ENCODE results near the gene AP5S1. TPM values are rescaled to one million over a fixed set of nuclear protein-coding genes. Genes with fewer than 3 reads are reported as not detected.

Gene AP5S1
- total and polyA plus RNA-seq, 7 donors: 11.0 to 25.2 (median 12.2) TPM

- ATAC-seq: peak in 1 of 4 donors; percentile 27
- Histone ChIP-seq H3K4me1 (no peaks in the 10 kb centered on the region), H3K9me3 (no peaks in the 10 kb centered on the region), H3K27ac (no peak overlapping the region), H3K27me3 (ENCODE audit: insufficient read depth in 3 of 3, low read length in 2 of 3) (no peaks in the 10 kb centered on the region), H3K36me3 (ENCODE audit: insufficient read depth in 1 of 2, low read depth in 1 of 2) (peaks cover 0 to 50% of the 10 kb centered on the region in 2 donors), H3K4me3 (no peak overlapping the region)
- whole genome bisulfite sequencing, 3 donors: 74 to 82% (median 82%) methylated on average over 4 of the region's 4 CpGs
- intact Hi-C loops (cut with DNase I): no loop called here
- DNase-seq: no peak
- TF ChIP-seq CTCF (IDR thresholded peaks at IDR 0.05): no peak
These were observed 34.1 kb downstream of the AP5S1 start for GRCh38 chr20:3854462-3854871.

- Histone ChIP-seq H3K27me3 (ENCODE audit: insufficient read depth in 3 of 3, low read length in 2 of 3) (no peaks in the 10 kb centered on the region), H3K9me3 (no peaks in the 10 kb centered on the region), H3K36me3 (ENCODE audit: insufficient read depth in 1 of 2, low read depth in 1 of 2) (peaks cover 0 to 77% of the 10 kb centered on the region in 2 donors), H3K4me1 (no peaks in the 10 kb centered on the region), H3K27ac (no peak overlapping the region), H3K4me3 (no peak overlapping the region)
- WGBS, 3 donors: 71 to 83% (median 72%) methylated on average over 14 of the region's 14 CpGs
- intact Hi-C loops (cut with DNase I): loop anchor here in 1 of 2 donors (5.0 kb wide), 1 partner anchor 70 kb away; the partner anchor contains the start of gene CENPB
- ATAC-seq: peak in 1 of 4 donors; percentile 25
- no peak for TF ChIP-seq CTCF (IDR thresholded peaks at IDR 0.05)
- no peak for DNase-seq
These were observed 37.1 kb downstream of the AP5S1 start for GRCh38 chr20:3857405-3857804.

- DNase-seq: no peak
- intact Hi-C loops (cut with DNase I): loop anchor here in 1 of 2 donors (5.0 kb wide), 1 partner anchor 71 kb away; the partner anchor contains the start of gene CENPB
These were observed 38.3 kb downstream of the AP5S1 start for GRCh38 chr20:3858689-3859088.

GRCh38 chr20:3861191-3861590 lies 40.8 kb downstream of the AP5S1 start:
- ATAC-seq (no peak), DNase-seq (no peak)
- peaks cover 3 to 95% of the 10 kb centered on the region in 2 donors for H3K36me3 ChIP-seq (ENCODE audit: insufficient read depth in 1 of 2, low read depth in 1 of 2)
- H3K27me3 ChIP-seq (ENCODE audit: insufficient read depth in 3 of 3, low read length in 2 of 3): no peaks in the 10 kb centered on the region
- 69 to 85% (median 79%) methylated on average over 6 to 7 of the region's 7 CpGs for WGBS, 3 donors
- H3K4me3 ChIP-seq: no peak overlapping the region
- no peak overlapping the region for H3K27ac ChIP-seq
- TF ChIP-seq CTCF (IDR thresholded peaks at IDR 0.05): no peak
- H3K9me3 ChIP-seq: no peaks in the 10 kb centered on the region
- intact Hi-C loops (cut with DNase I): no loop called here
- no peaks in the 10 kb centered on the region for H3K4me1 ChIP-seq

More at GRCh38 chr20:3858689-3859088, 38.3 kb downstream of the AP5S1 start:
- no peaks in the 10 kb centered on the region for H3K27me3 ChIP-seq (ENCODE audit: insufficient read depth in 3 of 3, low read length in 2 of 3)
- no peak for ATAC-seq
- H3K4me1 ChIP-seq: no peaks in the 10 kb centered on the region
- TF ChIP-seq CTCF (IDR thresholded peaks at IDR 0.05): no peak
- no peak overlapping the region for H3K4me3 ChIP-seq
- peaks cover 0 to 90% of the 10 kb centered on the region in 2 donors for H3K36me3 ChIP-seq (ENCODE audit: insufficient read depth in 1 of 2, low read depth in 1 of 2)
- WGBS, 3 donors: 96 to 98% (median 97%) methylated on average over 6 of the region's 6 CpGs
- no peaks in the 10 kb centered on the region for H3K9me3 ChIP-seq
- H3K27ac ChIP-seq: no peak overlapping the region

GRCh38 chr20:3862333-3862732 lies 42.0 kb downstream of the AP5S1 start:
- no peak for DNase-seq
- WGBS, 3 donors: 89 to 100% (median 95%) methylated on average over 1 of the region's 1 CpG
- H3K4me3 ChIP-seq: no peak overlapping the region
- peaks cover 3 to 95% of the 10 kb centered on the region in 2 donors for H3K36me3 ChIP-seq (ENCODE audit: insufficient read depth in 1 of 2, low read depth in 1 of 2)
- H3K4me1 ChIP-seq: no peaks in the 10 kb centered on the region
- H3K27ac ChIP-seq: no peak overlapping the region
- intact Hi-C loops (cut with DNase I): no loop called here
- H3K27me3 ChIP-seq (ENCODE audit: insufficient read depth in 3 of 3, low read length in 2 of 3): no peaks in the 10 kb centered on the region
- ATAC-seq: no peak
- no peak for TF ChIP-seq CTCF (IDR thresholded peaks at IDR 0.05)
- no peaks in the 10 kb centered on the region for H3K9me3 ChIP-seq

All from psoas muscle (tissue), 8 donors.